IPS-NIHi11 (cell line): ENCODE data around the gene MBD2.

ENCODE experiments used
- DNase-seq: peaks from one replicate; pipeline ENCODE4 v3.0.0; 2012; ENCODE audit warnings: mixed read lengths, low spot score

MBD2 gene

DNA sequence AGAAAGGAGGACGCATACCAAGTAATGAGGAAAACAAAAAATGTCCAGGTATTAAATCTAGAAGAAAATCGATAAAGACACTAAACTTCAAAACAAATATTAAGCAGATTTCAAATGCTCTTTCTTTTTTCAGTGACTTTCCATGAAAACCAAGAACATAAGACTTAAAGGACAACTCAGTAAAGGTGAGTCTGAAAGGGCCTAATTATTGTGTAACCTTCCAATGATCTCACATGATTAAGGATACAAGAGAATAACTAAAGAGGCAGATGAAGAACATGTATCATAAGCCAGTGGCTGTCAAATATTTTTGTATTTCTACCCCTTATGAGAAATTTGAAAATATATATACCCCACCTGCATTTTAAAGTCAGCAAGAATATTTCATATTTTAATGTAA, 30.7 kb downstream of the MBD2 start:
- DNase-seq = no peak

DNA sequence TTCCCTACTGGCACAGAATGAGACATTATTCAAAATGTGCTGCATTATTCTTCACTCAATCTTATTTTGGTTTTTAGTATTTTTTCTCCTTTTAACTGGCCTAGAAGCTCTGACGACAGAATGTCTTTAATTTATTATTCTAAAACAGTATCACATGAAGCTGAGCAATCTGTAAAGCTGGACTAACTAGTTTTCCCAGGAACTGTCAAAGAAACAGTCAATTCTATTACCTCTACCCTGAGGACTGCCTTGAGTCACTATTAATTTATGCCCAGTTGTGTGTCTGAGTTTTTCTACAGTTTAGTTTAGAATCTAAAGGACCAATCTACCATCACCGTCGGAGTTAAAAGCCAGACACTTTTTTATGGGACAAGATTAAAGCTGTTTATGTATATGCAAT, 31.6 kb downstream of the MBD2 start:
- no peak for DNase-seq

DNA sequence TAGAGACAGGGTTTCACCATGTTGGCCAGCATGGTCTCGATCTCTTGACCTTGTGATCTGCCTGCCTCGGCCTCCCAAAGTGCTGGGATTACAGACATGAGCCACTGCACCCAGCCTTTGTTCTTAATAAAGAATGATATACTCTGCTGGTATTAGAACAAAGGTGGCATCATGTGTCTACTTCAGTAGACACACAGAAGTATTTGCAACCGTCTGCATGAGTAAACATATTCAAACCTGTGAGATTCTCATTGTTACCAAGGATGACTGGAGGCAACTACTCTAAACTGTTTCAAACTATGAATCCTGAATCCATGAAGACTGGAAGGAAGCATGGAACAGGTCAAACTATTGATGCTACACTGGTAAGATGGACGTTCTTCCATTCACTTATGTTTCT, 32.1 kb downstream of the MBD2 start:
- DNase-seq = no peak

DNA sequence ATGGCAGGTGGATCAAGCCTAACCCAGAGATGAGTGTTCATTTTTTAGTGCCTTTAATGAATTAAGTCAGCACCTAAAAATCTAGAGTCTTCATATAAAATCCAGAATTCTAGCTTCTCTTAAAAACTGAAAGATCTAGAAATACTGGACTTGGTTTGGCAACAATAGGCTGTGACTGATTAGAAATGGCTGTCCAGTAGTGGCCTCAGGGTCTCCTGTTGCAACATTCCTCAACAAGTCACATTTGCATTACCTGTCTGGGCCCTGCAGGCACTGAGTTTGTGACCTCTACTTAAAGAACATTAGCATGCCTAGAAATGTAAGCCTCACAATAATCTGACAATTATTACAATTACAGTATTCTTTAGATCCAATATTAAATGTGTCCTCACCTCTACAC, 33.1 kb downstream of the MBD2 start:
- peak; percentile 12 for DNase-seq

DNA sequence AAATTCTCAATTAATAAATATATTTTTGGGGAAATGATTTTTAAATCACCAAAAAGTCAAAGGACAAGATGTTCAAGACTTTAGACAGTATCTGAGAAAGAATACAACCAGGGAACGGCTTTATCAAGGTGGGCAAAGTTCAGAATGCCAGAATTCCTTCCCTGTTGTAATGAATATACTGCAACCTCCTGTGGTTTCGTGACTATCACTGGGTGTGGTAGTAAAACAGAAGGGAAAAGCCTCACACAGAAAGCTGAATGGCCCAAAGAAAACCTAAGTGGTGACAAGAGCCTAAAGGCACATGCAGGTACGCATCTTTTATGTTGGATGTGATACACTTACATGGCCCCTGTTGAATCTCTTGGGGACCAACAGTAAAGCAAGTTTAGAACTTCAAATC, 37.1 kb downstream of the MBD2 start:
- DNase-seq = no peak

DNA sequence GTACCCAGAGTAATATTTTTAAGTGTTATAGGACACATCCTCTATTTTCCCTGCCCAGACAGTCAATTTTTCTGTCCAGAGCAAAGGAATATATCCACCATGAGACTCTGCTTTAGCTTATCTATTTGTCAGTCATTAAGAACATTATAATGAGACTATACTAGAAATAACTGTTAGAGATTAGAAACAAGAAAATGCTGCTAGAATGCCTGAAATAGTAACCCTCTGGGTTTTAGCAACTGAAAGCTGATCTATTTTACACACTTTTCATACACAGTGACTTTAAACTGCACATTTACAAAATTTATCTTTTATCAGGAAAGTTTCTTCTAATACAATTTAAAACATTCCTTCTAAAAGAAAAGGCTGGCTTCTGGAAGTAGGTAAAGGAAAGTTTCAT, 39.6 kb downstream of the MBD2 start:
- no peak for DNase-seq

DNA sequence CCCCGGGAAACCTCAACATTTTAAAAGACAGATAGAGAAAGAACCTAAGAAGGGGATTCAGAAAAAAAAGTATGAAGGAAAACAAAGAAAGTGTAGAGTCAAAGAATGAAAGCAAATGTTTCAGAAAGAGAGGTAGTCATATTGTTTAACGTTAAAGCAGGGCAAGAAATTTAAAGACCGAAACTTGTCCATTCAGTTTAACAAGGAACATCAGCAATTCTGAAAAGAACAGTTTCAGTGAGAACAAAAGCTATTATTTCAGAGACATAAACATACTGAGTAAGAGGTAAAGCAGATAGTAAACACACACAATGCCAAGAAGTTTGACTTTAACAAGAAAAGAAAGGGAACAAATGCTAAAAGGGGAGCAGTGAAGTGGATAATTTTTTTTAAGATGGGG, 41.1 kb downstream of the MBD2 start:
- DNase-seq = no peak

DNA sequence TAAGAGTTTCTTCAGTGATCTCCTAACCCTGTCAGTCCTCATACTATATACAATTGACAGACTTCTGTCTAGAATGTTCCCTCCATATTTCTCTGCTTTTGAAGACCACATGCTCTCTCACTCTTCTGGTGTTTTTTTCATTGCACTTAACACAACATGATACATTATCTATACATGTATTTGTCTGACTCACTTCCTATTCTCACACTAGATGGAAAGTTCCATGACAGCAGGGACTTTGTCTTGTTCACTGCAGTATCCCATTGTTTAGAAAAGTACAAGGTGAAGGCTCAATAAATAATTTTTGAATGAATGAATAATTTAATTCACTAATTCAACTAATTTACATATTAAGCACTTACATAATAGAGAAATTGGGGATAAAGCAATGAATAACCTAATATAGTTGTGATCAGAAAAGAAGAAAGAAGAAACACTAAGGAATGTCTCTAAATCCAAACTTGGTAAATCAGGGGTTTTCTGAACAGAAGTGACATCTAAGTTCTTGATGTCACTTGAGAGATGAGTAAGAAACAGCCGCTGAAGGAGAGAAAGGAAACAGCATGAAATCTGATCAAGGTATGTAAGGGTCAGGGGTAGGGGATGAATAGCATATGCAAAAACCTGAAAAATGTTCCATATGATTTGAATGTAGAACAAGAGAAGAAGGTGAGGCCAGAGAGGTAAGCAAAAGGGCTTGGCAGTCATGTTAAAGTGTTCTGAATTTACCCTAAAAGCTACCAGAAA, 42.4 kb downstream of the MBD2 start:
- no peak for DNase-seq

DNA sequence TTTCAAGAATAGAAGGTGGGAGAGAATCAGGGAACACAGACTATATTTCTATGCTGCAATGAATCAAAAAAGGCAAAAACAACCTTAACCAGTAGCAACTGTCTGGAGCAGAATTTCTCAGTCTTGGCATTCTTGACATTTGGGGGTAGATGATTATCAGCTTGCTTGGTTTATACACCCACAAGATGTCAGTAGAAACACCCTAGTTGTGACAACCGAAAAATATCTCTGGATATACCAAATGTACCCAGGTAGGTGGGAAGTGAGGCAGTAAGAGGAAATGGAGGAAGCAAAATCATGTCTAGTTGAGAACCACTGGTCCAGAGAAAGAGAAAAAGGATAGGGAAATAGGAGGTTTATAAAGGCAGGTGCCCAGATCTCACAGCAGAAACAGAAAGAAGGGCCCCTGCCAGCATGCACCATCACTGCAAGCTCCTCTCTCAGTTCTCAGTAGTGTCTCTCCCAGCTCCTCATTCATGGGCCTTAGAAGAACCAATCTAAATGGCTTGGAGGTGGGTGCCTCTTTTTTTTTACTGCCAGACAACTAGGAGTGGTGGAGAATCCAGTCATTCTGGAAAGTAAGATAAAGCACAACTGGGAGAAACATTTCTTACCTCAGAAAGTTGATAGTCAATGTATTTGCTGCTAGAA, 50.4 kb downstream of the MBD2 start:
- DNase-seq = no peak

DNA sequence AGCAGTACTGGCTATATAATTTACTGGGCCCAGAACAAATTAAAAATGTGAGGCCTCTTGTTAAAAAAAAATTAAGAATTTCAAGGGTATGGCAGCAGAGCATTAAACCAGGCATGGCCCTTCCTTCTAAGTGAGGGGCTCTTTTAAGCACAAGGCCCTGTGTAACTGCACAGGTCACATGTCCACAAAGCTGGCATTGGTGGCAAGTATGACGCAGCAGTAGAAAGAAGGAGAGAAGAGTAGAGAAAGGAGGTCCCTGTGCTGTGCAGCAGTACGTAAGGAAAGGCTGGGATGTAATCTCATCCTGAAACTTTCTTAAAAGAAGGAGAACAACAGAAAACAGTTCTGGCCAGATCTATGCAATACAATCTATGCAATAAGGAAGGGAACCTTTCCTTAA, 51.2 kb downstream of the MBD2 start:
- DNase-seq = no peak

DNA sequence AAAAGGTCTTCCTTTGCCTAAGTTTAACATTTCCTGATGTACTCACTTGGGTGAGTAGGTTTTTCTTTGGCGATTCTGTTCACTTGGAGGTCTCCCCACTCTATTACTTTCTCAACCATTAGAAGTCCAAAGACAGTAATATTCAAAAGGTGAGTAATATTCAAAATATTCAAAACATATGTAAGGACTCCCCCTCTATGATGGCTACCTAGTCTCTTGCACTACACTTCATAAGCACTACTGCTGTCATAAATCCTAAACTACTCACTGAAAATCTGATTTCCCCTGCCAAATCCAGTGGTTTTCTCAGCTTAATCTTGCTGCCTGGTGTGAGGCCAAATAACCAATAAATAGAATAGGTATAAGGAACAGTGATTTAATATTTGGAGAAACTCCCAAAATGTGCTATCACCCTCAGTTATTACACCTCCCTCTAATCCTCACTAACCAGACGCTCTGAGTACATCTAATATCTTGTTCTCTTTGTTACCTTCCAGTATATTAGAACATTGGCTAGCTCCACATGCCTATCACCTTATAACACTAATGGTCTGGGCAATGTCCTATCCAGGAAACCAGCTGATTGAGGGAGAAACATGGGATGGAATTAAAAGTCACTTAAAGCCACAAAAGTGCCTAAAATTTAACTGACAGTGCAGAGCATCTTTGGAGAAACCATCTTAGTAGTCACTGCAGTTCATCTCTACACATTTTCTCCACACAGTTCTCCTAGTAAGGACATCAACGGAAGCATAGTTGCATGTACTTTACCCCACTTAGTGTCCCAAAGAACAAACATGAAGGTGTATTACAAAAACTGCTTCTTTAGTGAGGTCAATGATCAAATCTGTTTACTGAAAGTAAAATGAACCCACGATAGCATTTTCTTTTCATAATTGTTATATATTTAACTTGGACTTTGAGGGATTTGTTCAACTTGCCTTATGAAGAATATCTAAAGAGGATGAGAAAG, 54.8 kb downstream of the MBD2 start:
- DNase-seq = no peak

DNA sequence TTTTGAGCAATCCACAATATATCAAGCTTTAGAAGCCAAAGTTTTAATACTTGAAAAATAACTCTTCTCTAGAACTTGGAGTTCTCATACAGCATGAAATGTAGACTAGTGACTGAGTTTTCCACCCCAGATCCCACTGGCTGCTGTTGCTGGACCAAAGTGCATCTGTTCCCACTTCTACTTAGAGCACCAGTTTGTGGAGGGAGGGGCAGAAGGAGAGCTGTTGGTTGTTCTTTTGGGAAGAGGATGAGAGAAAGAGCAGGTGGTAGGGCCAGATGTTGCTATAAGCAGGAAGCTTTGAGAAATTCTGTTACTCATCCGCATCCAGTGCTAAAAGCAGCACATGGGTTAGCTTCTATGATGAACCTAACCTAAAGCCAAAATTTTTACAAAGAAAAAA, 59.0 kb downstream of the MBD2 start:
- DNase-seq = no peak

DNA sequence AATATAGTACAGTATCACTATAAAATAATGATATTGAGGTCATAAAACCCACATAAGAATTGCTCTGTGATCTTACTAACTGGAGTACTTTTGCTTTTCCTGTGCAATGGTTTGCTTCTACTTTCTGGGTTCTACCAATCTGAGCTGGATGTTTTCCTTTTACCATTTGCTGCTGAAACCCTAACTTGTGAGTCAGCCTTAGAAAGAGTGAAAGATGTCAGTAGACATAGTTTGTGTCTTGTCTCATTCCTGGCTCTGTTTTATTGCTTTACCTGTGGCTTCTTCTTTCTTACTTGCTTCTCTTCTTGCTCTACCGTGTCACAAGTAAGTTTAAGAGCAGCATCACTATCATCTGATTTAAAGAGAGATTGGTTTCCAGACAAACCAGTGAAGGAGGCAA, 61.0 kb downstream of the MBD2 start:
- no peak for DNase-seq

DNA sequence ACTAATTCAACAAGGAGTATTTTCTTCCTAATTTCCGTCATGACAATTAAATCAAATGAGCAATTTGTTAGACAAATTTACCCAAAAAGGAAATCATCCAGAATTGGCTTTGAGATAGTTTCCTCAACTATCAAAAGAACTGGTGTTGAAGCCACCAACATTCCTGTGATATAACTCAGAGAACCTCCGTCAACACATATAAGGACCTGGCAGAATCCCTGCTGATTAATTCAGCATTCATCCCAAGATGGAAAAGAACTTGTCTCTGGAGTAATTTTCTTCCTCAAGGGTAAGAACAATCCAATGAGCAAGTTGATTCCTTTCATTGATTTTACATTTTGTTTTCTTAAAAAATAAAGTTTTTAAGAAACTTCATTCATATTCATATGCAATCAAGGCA, 62.0 kb downstream of the MBD2 start:
- DNase-seq = no peak

DNA sequence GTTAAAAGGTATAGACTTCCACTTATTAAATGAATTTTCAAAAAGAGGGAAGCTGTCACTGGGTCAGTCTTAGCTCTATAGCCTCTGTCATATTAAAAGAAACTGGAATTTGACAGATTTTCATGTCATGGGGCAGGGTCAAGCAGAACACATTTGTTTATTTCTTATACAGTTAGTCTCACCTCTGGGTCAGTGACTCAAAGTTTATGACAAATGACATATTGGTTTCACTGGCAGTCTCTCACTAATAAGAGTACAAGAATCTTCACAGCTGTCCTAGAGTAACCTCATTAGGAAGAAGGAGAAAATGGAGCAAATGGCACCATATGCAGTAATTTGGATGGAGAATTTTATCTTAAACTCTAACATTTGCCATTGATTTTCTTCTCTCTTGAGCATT, 63.2 kb downstream of the MBD2 start:
- no peak for DNase-seq

DNA sequence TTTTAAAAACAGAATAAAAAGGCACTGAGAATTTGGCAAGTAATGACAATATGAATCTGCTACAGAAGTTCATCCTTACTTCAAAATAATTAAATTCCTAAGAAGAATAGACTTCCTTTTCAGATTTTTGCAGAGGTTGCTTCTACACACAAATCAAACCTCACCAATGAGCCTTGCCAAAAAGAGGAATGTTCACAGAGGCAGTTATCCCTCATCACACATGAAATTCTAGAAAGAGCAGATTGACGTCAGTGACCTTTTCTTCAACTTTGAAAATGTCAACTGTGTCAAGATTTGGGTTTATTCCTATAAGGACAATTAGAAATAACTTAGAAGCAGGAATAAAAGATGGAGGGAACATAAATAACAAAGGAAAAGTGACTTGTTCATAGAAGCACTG, 64.6 kb downstream of the MBD2 start:
- no peak for DNase-seq

DNA sequence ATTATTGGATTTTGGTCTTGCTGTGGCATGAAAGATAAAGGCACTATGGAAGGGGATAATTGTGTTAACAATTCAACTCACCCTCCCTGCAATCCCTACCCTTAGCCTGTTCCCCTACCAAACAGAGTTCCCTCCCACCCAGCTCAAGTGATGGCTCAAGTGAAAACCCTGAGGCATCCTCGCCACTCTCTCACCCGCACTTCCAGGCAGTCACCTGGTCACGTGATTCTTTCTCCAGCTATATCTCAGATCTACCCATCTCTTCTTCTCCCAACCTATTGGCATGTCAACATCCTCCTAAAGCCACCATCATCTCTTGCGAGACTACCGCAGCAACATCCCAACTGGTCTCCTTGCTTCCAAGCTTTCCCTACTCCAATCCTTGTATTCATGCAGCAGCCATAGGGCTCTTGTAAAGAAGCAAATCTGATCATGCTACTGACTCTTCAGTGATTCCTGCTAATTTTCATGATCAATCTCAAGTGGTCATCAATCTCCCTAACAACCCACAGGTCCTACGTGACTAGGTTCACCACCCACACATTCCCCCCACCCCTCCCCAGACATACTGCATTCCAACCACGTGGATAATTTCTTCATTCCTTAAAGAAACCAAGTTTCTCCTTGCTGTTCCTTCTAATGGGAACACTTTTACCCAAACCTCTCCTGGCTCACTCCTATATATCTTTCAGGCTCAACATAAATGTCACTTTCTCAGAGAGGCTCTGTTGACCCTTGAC, 66.7 kb downstream of the MBD2 start:
- DNase-seq = no peak

DNA sequence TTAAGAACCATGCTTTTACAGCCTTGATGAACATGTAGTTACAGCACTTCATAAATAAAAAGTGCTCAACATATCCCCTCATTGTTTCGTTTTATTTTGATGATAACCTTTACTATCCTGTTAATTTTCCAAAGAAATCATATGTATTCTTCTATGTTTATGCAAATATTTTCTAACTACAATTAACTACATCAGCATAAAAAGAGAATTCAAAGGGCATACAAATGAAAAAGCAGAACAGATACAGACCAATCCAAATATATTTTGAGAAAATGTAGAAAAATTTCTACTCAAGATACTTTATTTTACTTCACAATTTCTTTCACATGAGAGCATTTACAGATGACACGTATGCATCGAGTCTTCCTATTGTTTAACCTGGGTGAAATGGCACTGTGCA, 69.1 kb downstream of the MBD2 start:
- DNase-seq = no peak

DNA sequence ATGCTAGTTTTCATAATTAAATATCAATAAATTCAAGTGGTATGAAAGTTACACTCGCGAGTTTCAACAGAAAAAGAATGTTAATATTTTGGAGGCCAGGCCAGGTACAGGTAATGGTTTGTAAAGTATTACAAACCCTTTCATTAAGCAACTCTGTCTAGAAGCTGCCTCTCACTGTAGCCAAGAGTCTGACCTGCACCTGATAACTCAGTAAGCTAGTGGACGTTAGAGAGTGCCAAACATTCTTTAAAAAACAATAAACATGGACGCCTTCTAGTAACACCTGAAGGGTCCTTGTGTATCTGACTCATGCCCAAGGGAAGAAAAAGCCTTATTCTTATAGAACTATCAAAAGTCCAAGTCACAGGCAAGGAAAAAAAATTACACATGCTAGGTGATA, 70.2 kb downstream of the MBD2 start:
- DNase-seq = no peak

DNA sequence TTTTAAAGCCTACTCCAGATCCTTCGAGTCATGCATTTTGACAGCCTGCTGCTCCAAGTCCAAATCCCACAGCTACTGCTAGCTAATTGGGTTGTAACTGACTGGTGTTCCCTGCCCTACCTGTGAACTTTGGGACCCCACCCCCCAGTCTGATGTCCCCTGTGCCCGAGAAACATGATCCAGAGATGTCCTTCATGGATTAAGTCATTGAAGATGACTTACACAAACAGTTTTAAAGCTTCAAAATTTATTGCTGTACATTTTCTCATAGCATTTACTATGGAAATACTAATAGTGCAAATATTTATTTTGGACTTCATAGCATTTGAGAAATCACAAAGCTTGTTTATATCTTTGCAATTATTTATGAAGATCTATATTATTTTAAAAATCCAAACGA, 73.1 kb downstream of the MBD2 start:
- DNase-seq = no peak

DNA sequence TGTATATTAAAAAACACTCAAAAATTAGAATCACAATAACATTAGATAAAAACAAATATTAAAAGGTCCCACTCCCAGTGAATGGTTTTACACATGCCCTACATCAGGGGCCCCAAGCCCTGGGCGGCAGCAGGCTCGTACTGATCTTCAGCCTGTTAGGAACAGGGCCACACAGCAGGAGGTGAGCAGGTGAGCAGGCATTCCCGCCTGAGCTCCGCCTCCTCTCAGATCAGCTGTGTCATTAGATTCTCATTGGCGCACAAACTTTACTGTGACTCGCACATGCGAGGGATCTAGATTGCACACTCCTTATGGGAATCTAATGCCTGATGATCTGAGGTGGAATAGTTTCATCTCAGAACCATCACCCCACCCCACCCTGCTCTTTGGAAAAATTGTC, 74.2 kb downstream of the MBD2 start:
- DNase-seq = peak; percentile 22

DNA sequence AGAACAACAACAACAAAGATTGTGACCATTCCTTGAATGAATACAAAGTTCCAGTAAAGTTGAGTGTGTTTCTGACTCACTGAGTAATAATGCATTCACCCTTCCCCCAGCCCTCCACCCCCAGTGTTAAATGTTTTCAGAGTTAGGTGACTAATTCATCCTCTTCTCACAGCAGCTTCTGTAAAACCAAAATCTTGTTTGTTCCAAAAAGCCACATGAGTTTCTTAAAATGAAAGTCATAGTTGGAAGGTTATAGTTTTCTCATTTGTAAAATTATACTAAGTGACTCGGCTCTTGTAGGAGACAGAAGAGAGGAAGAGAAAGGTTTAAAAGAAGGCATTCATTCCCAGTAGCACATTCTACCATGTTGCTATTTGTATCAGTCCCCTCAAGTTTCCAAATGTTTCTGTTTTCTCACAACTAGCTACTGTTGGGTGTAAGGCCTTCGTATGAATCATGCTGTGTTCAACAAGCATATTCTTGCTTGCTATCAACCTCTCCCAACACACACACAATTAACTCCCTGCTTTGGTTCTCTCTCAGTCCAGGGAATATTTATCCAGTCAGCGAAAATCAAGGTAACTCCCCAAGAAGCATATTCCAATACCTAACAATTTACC, 75.3 kb downstream of the MBD2 start:
- DNase-seq = peak; percentile 35
